ENCODE data around the gene RAC2. TPM values are rescaled to one million over a fixed set of nuclear protein-coding genes. Genes with fewer than 3 reads are reported as not detected.

Gene RAC2
- total RNA-seq, 2 donors from 2014 or later, result 9.7 to 14.4 TPM

DNA sequence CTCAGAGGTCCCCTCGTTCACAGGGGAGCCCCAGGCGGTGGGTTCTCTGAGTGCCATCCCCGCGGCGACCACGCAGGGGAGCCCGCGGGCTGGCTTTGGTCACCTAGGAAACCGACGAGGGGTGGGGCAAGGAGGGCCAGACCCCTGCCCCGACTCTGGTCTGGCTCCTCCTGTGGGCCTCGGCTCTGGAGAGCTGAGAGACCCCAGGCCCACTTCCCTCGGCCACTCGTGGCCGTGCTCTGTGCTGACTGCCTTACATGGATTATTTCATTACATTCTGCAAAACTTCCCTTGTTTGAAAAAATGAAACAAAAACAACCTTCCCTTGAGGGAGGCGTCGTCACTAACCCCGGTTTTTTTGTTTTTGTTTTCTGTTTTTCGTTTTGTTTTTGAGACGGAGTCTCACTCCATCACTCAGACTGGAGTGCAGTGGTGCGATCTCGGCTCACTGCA, 23.1 kb upstream of the RAC2 start:
- 16% methylated on average over 20 of the region's 22 CpGs for WGBS
- H3K9me3 ChIP-seq, result no peaks in the 10 kb centered on the region
- H3K27me3 ChIP-seq (replicated peaks; ENCODE audit: insufficient read depth), result no peaks in the 10 kb centered on the region
- H3K4me1 ChIP-seq (replicated peaks), result no peaks in the 10 kb centered on the region
- no peak overlapping the region for H3K4me3 ChIP-seq
- intact Hi-C loops (cut with DNase I), result no loop called here
- DNase-seq (ENCODE audit: low spot score), result no peak
- H3K36me3 ChIP-seq, result no peaks in the 10 kb centered on the region
- TF ChIP-seq POLR2A (IDR thresholded peaks at IDR 0.05), result no peak
- TF ChIP-seq, protein P1, sequence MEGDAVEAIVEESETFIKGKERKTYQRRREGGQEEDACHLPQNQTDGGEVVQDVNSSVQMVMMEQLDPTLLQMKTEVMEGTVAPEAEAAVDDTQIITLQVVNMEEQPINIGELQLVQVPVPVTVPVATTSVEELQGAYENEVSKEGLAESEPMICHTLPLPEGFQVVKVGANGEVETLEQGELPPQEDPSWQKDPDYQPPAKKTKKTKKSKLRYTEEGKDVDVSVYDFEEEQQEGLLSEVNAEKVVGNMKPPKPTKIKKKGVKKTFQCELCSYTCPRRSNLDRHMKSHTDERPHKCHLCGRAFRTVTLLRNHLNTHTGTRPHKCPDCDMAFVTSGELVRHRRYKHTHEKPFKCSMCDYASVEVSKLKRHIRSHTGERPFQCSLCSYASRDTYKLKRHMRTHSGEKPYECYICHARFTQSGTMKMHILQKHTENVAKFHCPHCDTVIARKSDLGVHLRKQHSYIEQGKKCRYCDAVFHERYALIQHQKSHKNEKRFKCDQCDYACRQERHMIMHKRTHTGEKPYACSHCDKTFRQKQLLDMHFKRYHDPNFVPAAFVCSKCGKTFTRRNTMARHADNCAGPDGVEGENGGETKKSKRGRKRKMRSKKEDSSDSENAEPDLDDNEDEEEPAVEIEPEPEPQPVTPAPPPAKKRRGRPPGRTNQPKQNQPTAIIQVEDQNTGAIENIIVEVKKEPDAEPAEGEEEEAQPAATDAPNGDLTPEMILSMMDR (IDR thresholded peaks at IDR 0.05), result peak in 2 of 4 experiments; percentile 44 to 63
- H3K27ac ChIP-seq, result no peak overlapping the region

DNA sequence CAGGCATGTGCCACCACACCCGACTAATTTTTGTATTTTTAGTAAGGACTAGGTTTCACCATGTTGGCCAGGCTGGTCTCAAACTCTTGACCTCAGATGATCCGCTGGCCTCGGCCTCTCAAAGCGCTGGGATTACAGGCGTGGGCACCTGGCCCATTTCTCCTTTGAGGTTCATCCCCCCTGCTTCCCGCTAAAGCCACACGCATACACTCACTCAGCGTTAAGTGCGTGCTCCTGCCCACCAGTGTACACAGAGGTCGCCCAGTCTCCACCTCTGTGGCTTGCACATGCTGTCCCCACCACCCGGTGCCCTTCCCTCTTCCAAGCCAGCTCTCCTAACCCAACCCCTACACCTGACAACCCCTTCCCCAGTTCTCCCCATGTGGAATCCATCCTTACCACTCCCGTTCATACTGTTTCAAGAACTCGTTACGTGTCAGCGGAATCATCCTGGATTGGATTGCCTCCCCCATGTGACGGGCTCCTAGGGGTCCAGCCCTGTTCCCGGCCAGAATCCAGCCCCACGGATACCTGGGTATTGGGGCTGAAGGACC, 22.6 kb upstream of the RAC2 start:
- H3K27me3 ChIP-seq (replicated peaks; ENCODE audit: insufficient read depth), result no peaks in the 10 kb centered on the region
- intact Hi-C loops (cut with DNase I), result no loop called here
- no peaks in the 10 kb centered on the region for H3K9me3 ChIP-seq

DNA sequence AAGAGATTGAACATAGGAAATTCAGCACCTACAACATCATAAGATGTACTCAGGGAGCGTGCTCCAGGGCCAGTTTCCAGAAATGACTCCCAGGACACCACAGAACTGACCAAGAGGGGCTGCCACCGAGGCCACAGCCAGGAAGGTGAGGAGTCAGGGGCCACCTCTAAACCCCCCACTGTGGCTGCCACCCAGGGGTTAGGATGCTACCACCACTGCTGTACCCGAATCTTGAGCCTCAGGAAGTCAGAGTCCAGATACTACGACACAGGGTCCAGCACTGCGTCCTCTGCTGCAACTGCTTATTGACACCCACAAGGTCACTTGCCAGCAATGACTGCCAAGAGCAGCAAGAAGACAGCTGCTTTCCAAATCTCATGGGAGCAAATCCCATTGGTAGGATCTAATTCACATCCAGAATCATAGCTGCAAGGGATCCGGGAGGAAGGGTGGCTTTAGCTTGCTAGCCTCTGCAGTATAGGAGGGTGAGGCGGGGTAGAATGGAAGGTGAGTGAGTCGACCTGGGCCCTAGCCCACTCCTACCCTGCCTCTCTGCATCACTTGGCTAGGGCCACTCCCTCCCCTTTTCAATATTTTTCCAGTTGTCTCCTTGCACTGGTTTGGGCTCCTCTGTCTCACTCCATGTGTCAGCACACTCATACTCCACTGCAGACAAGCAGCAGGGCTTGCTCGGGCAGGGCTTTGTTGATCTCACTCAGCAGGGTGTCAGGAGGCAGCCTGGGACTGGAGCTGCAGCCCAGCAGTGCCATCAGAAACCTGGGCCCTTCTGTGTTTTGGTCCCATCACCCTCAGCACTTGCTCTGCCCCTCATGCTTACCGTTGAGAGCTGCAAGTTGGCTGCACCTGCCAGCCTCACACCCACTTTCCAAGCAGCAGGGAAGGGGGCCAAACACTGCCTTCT, 20.2 kb upstream of the RAC2 start:
- Histone ChIP-seq H3K4me1 (replicated peaks) (no peaks in the 10 kb centered on the region), H3K27ac (no peak overlapping the region), H3K4me3 (no peak overlapping the region), H3K27me3 (replicated peaks; ENCODE audit: insufficient read depth) (no peaks in the 10 kb centered on the region), H3K36me3 (no peaks in the 10 kb centered on the region), H3K9me3 (no peaks in the 10 kb centered on the region)
- 84% methylated on average over 10 of the region's 10 CpGs for WGBS
- intact Hi-C loops (cut with DNase I), result no loop called here
- DNase-seq (ENCODE audit: low spot score), result no peak
- TF ChIP-seq, protein P1 (IDR thresholded peaks at IDR 0.05), result no peak
- TF ChIP-seq POLR2AphosphoS5 (IDR thresholded peaks at IDR 0.05) (no peak), POLR2A (IDR thresholded peaks at IDR 0.05) (no peak)

More for the DNA sequence above, 22.6 kb upstream of the RAC2 start:
- 46% methylated on average over 18 of the region's 18 CpGs for WGBS
- H3K27ac ChIP-seq, result no peak overlapping the region
- no peaks in the 10 kb centered on the region for H3K36me3 ChIP-seq
- H3K4me1 ChIP-seq (replicated peaks), result no peaks in the 10 kb centered on the region
- TF ChIP-seq POLR2AphosphoS5 (IDR thresholded peaks at IDR 0.05), result no peak
- no peak for TF ChIP-seq POLR2A (IDR thresholded peaks at IDR 0.05)
- TF ChIP-seq, protein P1 (IDR thresholded peaks at IDR 0.05), result no peak
- no peak overlapping the region for H3K4me3 ChIP-seq
- DNase-seq (ENCODE audit: low spot score), result no peak

DNA sequence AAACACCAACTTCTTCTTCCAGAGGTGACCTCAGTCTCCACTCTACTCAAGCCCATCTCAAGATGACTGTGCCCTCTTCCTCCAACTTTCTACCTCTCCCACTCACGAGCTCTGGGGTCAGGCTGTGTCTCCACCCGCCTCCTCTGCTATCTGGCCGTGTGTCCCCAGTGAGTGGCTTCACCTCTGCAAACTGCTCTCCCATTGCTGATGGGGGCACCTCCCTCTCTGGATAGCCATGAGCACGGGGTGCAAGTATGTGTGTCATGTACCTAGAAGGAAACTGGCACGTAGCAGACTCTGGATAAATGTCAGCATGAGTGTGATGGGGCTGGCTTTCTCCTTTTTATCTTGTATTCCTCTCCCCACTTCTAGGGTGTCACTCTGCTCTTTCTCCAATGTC, 18.3 kb upstream of the RAC2 start:
- H3K27ac ChIP-seq, result no peak overlapping the region
- DNase-seq (ENCODE audit: low spot score), result no peak
- H3K27me3 ChIP-seq (replicated peaks; ENCODE audit: insufficient read depth), result no peaks in the 10 kb centered on the region
- no peaks in the 10 kb centered on the region for H3K9me3 ChIP-seq
- H3K36me3 ChIP-seq, result no peaks in the 10 kb centered on the region
- intact Hi-C loops (cut with DNase I), result no loop called here
- H3K4me3 ChIP-seq, result no peak overlapping the region
- 80% methylated on average over 5 of the region's 5 CpGs for WGBS
- no peaks in the 10 kb centered on the region for H3K4me1 ChIP-seq (replicated peaks)
- TF ChIP-seq, protein P1 (IDR thresholded peaks at IDR 0.05), result no peak
- TF ChIP-seq POLR2A (IDR thresholded peaks at IDR 0.05), result no peak
- no peak for TF ChIP-seq POLR2AphosphoS5 (IDR thresholded peaks at IDR 0.05)
